B cell (primary cell): ENCODE measurements around the gene PGAM5. TPM values are rescaled to one million over a fixed set of nuclear protein-coding genes. Genes with fewer than 3 reads are reported as not detected.

Source experiments
- ATAC-seq: fragments of 200-7000 bp; cut with Tn5 transposase; one replicate; pipeline ENCODE4 v1.10.0; 2021; ENCODE audit warnings: low read depth, mild to moderate bottlenecking, moderate number of reproducible peaks, moderate library complexity
- CTCF ChIA-PET: fragments of 350-600 bp; sonication (Branson Sonifier 250); formaldehyde crosslinking; loops from one replicate; lab custom pipeline; 2021; ENCODE audit warnings: antibody characterized with exemption, inconsistent platforms; lab: Charles Lee
- POLR2A ChIA-PET: fragments of 350-600 bp; sonication (Branson Sonifier 250); formaldehyde crosslinking; loops from one replicate; lab custom pipeline; 2021; ENCODE audit warnings: antibody characterized with exemption; lab: Charles Lee
- DNase-seq: peaks from one replicate; pipeline ENCODE4 v3.0.0; 2013
- H2AFZ ChIP-seq: 2 replicates; pipeline ENCODE4 v1.6.1; 2012; ENCODE audit warnings: mild to moderate bottlenecking, low read depth, low read length; ENCODE audit not compliant: insufficient read depth, poor library complexity, severe bottlenecking
- H3K27ac ChIP-seq, 2 donors: 1 replicate in 1 of 2; 2 replicates in 1 of 2; pipeline ENCODE4 v1.5.1; 2012 to 2013; ENCODE audit warnings: low read length in 2 of 2, mild to moderate bottlenecking in 2 of 2, moderate library complexity in 1 of 2
- H3K27me3 ChIP-seq, 4 experiments: fragments of 200-600 bp in 1 of 4; sonication (generic) in 1 of 4; replicated peaks in 1 of 4; 1 replicate in 2 of 4; 2 replicates in 2 of 4; pipeline versions ENCODE4 v1.6.1 to v1.7.0; 2013 to 2016; ENCODE audit warnings: low read length in 3 of 4, mild to moderate bottlenecking in 2 of 4, mixed read lengths in 1 of 4, moderate library complexity in 1 of 4; ENCODE audit not compliant: insufficient read depth in 4 of 4, control insufficient read depth in 3 of 4; ENCODE audit errors: control extremely low read depth in 1 of 4
- H3K36me3 ChIP-seq, 2 experiments: replicated peaks in 1 of 2; 1 replicate in 1 of 2; 2 replicates in 1 of 2; pipeline versions ENCODE4 v1.6.1 to v1.7.1; 2013; ENCODE audit warnings: low read length in 1 of 2; ENCODE audit not compliant: insufficient read depth in 2 of 2, control insufficient read depth in 1 of 2; ENCODE audit errors: control extremely low read depth in 1 of 2, extremely low read depth in 1 of 2
- H3K4me1 ChIP-seq, 2 donors: fragments of 200-600 bp in 1 of 2; sonication (generic) in 1 of 2; 1 replicate in 1 of 2; 2 replicates in 1 of 2; pipeline versions ENCODE4 v1.5.1 to v1.6.1; 2013 to 2017; ENCODE audit warnings: low read length in 2 of 2; ENCODE audit not compliant: control insufficient read depth in 2 of 2, insufficient read depth in 2 of 2
- H3K4me2 ChIP-seq: replicated peaks from 2 replicates; pipeline ENCODE3; 2012; ENCODE audit warnings: mild to moderate bottlenecking, low read depth, low read length; ENCODE audit not compliant: poor library complexity, severe bottlenecking
- H3K4me3 ChIP-seq, 5 experiments: fragments of 200-600 bp in 1 of 5; sonication (generic) in 1 of 5; 1 replicate in 3 of 5; 2 replicates in 2 of 5; pipeline versions ENCODE4 v1.5.1 to v1.7.0; 2011 to 2016; ENCODE audit warnings: low read length in 4 of 5, mild to moderate bottlenecking in 4 of 5, low read depth in 2 of 5, control low read depth in 1 of 5, moderate library complexity in 1 of 5; ENCODE audit not compliant: insufficient read depth in 1 of 5; ENCODE audit errors: control extremely low read depth in 1 of 5, extremely low read depth in 1 of 5
- H3K79me2 ChIP-seq: fragments of 200-600 bp; sonication (generic); one replicate; pipeline ENCODE4 v1.6.0; 2016; ENCODE audit warnings: low read length; ENCODE audit not compliant: control insufficient read depth, insufficient read depth
- H3K9ac ChIP-seq: fragments of 200-600 bp; sonication (generic); 2 replicates; pipeline ENCODE4 v1.6.1; 2017; ENCODE audit warnings: mild to moderate bottlenecking, low read length, moderate library complexity
- H3K9me3 ChIP-seq, 3 donors: one replicate each; pipeline versions ENCODE4 v1.6.1 to v1.7.1; 2013; ENCODE audit warnings: low read length in 2 of 3; ENCODE audit not compliant: control insufficient read depth in 2 of 3, insufficient read depth in 1 of 3; ENCODE audit errors: control extremely low read depth in 1 of 3
- H4K20me1 ChIP-seq: 2 replicates; pipeline ENCODE4 v1.6.0; 2012; ENCODE audit warnings: mild to moderate bottlenecking, low read length; ENCODE audit not compliant: insufficient read depth, control insufficient read depth, poor library complexity, severe bottlenecking
- H3K27ac Mint-ChIP-seq: one replicate; pipeline ENCODE4 v1.8.0; 2021; ENCODE audit warnings: mixed read lengths
- H3K27me3 Mint-ChIP-seq: one replicate; pipeline ENCODE4 v1.8.0; 2021; ENCODE audit warnings: mixed read lengths
- H3K4me1 Mint-ChIP-seq: one replicate; pipeline ENCODE4 v1.8.0; 2021; ENCODE audit warnings: mixed read lengths
- H3K4me3 Mint-ChIP-seq: one replicate; pipeline ENCODE4 v1.8.0; 2021; ENCODE audit warnings: mixed read lengths
- H3K9me3 Mint-ChIP-seq: one replicate; pipeline ENCODE4 v1.8.0; 2022; ENCODE audit warnings: mixed read lengths; ENCODE audit not compliant: insufficient read depth
- EZH2 ChIP-seq: IDR thresholded peaks from 2 replicates; pipeline ENCODE4 v1.6.1; 2012; ENCODE audit warnings: borderline replicate concordance, low read depth, mild to moderate bottlenecking, moderate library complexity, low read length; ENCODE audit not compliant: insufficient read depth, poor library complexity, severe bottlenecking
- WGBS: methylation state at CpG from one replicate; pipeline ENCODE4 v1.1.5; 2013; ENCODE audit warnings: missing lambda C conversion rate; ENCODE audit not compliant: insufficient coverage; 5-methylcytosine and 5-hydroxymethylcytosine counted together
- intact Hi-C: fragments of 100-400 bp; cut with micrococcal nuclease; formaldehyde crosslinking; loops from one replicate; pipeline ENCODE4 v1.10.0; 2022
- polyA plus RNA-seq: library from polyadenylated mRNA; depleted of rRNA; stranded (reverse); fragments of >200 nt; gene quantifications from 2 replicates; pipeline ENCODE4 v1.2.3, GENCODE V29; 2012
- total RNA-seq, 2 donors: library from RNA; stranded (reverse); fragments of 120-200 nt in 1 of 2; gene quantifications; 1 replicate in 1 of 2; 2 replicates in 1 of 2; pipeline versions ENCODE4 v1.2.3 to v1.2.4, GENCODE V29; 2013 to 2022
- TF ChIP-seq, protein P1 (sequence below): fragments of 200-600 bp; IDR thresholded peaks from one replicate; pipeline ENCODE4 v1.8.0; 2022; ENCODE audit warnings: antibody characterized with exemption, mild to moderate bottlenecking

The PGAM5 gene
- total and polyA plus RNA-seq, 2 donors (not counting 1 experiment from before 2014, with no cell fraction given), result 14.6 to 29.9 TPM

- no peaks in the 10 kb centered on the region for H3K27me3 ChIP-seq
- TF ChIP-seq, protein P1, sequence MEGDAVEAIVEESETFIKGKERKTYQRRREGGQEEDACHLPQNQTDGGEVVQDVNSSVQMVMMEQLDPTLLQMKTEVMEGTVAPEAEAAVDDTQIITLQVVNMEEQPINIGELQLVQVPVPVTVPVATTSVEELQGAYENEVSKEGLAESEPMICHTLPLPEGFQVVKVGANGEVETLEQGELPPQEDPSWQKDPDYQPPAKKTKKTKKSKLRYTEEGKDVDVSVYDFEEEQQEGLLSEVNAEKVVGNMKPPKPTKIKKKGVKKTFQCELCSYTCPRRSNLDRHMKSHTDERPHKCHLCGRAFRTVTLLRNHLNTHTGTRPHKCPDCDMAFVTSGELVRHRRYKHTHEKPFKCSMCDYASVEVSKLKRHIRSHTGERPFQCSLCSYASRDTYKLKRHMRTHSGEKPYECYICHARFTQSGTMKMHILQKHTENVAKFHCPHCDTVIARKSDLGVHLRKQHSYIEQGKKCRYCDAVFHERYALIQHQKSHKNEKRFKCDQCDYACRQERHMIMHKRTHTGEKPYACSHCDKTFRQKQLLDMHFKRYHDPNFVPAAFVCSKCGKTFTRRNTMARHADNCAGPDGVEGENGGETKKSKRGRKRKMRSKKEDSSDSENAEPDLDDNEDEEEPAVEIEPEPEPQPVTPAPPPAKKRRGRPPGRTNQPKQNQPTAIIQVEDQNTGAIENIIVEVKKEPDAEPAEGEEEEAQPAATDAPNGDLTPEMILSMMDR, result no peak
- TF ChIP-seq EZH2, result no peak
- POLR2A ChIA-PET, result interaction anchor here (0.6 kb wide), 1 partner anchor 473 kb away, joined by 3 read pairs; no protein-coding TSS in a partner anchor
- WGBS, result 91% methylated on average over 12 of the region's 20 CpGs
- H3K36me3 ChIP-seq, result peaks cover 0 to 81% of the 10 kb centered on the region in 2 experiments
- no peaks in the 10 kb centered on the region for H3K9me3 ChIP-seq
- peaks cover 4% of the 10 kb centered on the region for H3K79me2 ChIP-seq
- no peak overlapping the region for H3K27ac ChIP-seq
- no peak overlapping the region for H2AFZ ChIP-seq
- no peaks in the 10 kb centered on the region for H3K4me1 ChIP-seq
- DNase-seq (no peak), ATAC-seq (no peak)
- H4K20me1 ChIP-seq, result no peaks in the 10 kb centered on the region
- no peak overlapping the region for H3K4me2 ChIP-seq
- no peak overlapping the region for H3K4me3 ChIP-seq
- intact Hi-C loops, result no loop called here
- H3K4me3 Mint-ChIP-seq, result no peak overlapping the region
- no peaks in the 10 kb centered on the region for H3K4me1 Mint-ChIP-seq
- no peaks in the 10 kb centered on the region for H3K9me3 Mint-ChIP-seq
- CTCF ChIA-PET, result no interaction called here
- H3K9ac ChIP-seq, result no peak overlapping the region
- H3K27ac Mint-ChIP-seq, result peak overlapping the region; percentile 50
- no peaks in the 10 kb centered on the region for H3K27me3 Mint-ChIP-seq
These were observed 24.9 kb downstream of the PGAM5 start for GRCh38 chr12:132735496-132735895.

DNA sequence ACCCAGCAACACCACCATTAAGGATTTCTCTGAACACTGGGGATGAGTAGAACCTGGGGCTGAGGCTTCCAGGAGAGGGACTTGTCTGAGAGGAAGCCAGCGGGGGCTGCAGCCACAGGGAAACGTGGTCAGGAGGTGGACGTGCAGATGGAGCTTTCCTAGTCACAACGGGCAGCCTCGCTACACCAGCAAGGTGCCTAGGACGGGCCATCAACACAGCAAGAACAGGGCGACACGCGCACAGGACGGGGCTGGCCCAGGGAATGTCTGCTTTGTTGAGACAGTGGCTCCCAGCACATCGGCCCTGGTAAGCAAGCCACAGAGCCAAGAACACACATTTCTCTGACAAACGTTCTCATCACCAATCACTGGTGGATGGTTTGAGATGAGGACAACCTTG is 25.7 kb downstream of the PGAM5 start:
- Histone ChIP-seq H3K4me2 (no peak overlapping the region), H3K4me1 (no peaks in the 10 kb centered on the region), H3K27ac (no peak overlapping the region), H2AFZ (no peak overlapping the region), H3K79me2 (peaks cover 10% of the 10 kb centered on the region), H3K4me3 (no peak overlapping the region), H3K36me3 (peaks cover 0 to 82% of the 10 kb centered on the region in 2 experiments), H3K9ac (no peak overlapping the region), H3K9me3 (no peaks in the 10 kb centered on the region), H4K20me1 (peaks cover 6% of the 10 kb centered on the region), H3K27me3 (no peaks in the 10 kb centered on the region)
- DNase-seq (no peak), ATAC-seq (no peak)
- no peak overlapping the region for H3K4me3 Mint-ChIP-seq
- no peaks in the 10 kb centered on the region for H3K4me1 Mint-ChIP-seq
- no peaks in the 10 kb centered on the region for H3K9me3 Mint-ChIP-seq
- H3K27ac Mint-ChIP-seq, result no peak overlapping the region
- no peak for TF ChIP-seq EZH2
- TF ChIP-seq, protein P1, result no peak
- POLR2A ChIA-PET, result no interaction called here
- WGBS, result over 99% methylated on average over 12 of the region's 12 CpGs
- no peaks in the 10 kb centered on the region for H3K27me3 Mint-ChIP-seq
- intact Hi-C loops, result no loop called here
- CTCF ChIA-PET, result no interaction called here
